Vagina (tissue), 2 donors: Measurements from ENCODE around the gene ACP7. TPM values are rescaled to one million over a fixed set of nuclear protein-coding genes. Genes with fewer than 3 reads are reported as not detected.

ENCODE experiments used
- DNase-seq, 2 donors: peaks; one replicate each; pipeline ENCODE4 v3.0.0-alpha.2; 2017; ENCODE audit errors: extremely low spot score in 2 of 2
- H3K27ac ChIP-seq: fragments of 200-600 bp; sonication (generic); one replicate; pipeline ENCODE4 v1.5.1; 2019
- H3K27me3 ChIP-seq: fragments of 200-600 bp; sonication (generic); one replicate; pipeline ENCODE4 v1.5.1; 2019
- H3K36me3 ChIP-seq, 2 donors: fragments of 200-600 bp; sonication (generic); one replicate each; pipeline ENCODE4 v1.5.1; 2017 to 2019
- H3K4me1 ChIP-seq: fragments of 200-600 bp; sonication (generic); one replicate; pipeline ENCODE4 v1.5.1; 2019
- H3K4me3 ChIP-seq, 2 donors: fragments of 200-600 bp; sonication (generic); 1 replicate in 1 of 2; 2 replicates in 1 of 2; pipeline ENCODE4 v1.5.1; 2016 to 2019
- H3K9me3 ChIP-seq: fragments of 200-600 bp; sonication (generic); one replicate; pipeline ENCODE4 v1.5.1; 2019
- POLR2A ChIP-seq, 2 donors: fragments of 450-650 bp; IDR thresholded peaks; one replicate each; pipeline ENCODE4 v1.6.1; 2017; ENCODE audit warnings: antibody characterized with exemption in 2 of 2, mild to moderate bottlenecking in 2 of 2, moderate library complexity in 2 of 2
- POLR2AphosphoS5 ChIP-seq, 2 donors: sonication (generic); formaldehyde crosslinking; IDR thresholded peaks; one replicate each; pipeline ENCODE4 v1.9.0; 2017; ENCODE audit warnings: antibody characterized with exemption in 2 of 2, mild to moderate bottlenecking in 2 of 2, low read depth in 1 of 2; ENCODE audit not compliant: insufficient read depth in 1 of 2
- intact Hi-C: fragments of 100-400 bp; cut with DNase I; formaldehyde crosslinking; loops from one replicate; pipeline ENCODE4 v1.15.1; 2023
- total RNA-seq: library from RNA; depleted of rRNA; stranded (reverse); fragments of >200 nt; gene quantifications from one replicate; pipeline ENCODE4 v1.2.3, GENCODE V29; 2016
- TF ChIP-seq, protein P1 (sequence below), 3 experiments: fragments of 450-650 bp in 2 of 3; fragments of 200-600 bp in 1 of 3; sonication (generic) in 1 of 3; IDR thresholded peaks; one replicate each; pipeline ENCODE4 v1.5.1; 2017 to 2019; ENCODE audit warnings: antibody characterized with exemption in 3 of 3, mild to moderate bottlenecking in 2 of 3, moderate library complexity in 2 of 3

The ACP7 gene
- total RNA-seq, 1 donor from 2014 or later: not detected

GRCh38 chr19:39130337-39131254 is 46.4 kb downstream of the ACP7 start:
- peaks cover 85% of the 10 kb centered on the region for H3K4me1 ChIP-seq
- no peak overlapping the region for H3K4me3 ChIP-seq
- H3K9me3 ChIP-seq: no peaks in the 10 kb centered on the region
- no peaks in the 10 kb centered on the region for H3K27me3 ChIP-seq
- DNase-seq: no peak
- peak overlapping the region; percentile 47 for H3K27ac ChIP-seq
- TF ChIP-seq, protein P1, sequence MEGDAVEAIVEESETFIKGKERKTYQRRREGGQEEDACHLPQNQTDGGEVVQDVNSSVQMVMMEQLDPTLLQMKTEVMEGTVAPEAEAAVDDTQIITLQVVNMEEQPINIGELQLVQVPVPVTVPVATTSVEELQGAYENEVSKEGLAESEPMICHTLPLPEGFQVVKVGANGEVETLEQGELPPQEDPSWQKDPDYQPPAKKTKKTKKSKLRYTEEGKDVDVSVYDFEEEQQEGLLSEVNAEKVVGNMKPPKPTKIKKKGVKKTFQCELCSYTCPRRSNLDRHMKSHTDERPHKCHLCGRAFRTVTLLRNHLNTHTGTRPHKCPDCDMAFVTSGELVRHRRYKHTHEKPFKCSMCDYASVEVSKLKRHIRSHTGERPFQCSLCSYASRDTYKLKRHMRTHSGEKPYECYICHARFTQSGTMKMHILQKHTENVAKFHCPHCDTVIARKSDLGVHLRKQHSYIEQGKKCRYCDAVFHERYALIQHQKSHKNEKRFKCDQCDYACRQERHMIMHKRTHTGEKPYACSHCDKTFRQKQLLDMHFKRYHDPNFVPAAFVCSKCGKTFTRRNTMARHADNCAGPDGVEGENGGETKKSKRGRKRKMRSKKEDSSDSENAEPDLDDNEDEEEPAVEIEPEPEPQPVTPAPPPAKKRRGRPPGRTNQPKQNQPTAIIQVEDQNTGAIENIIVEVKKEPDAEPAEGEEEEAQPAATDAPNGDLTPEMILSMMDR (IDR thresholded peaks at IDR 0.05): no peak
- TF ChIP-seq POLR2AphosphoS5 (IDR thresholded peaks at IDR 0.05; ENCODE audit: insufficient read depth in 1 of 2, low read depth in 1 of 2) (no peak), POLR2A (IDR thresholded peaks at IDR 0.05) (no peak)
- intact Hi-C loops: no loop called here
- no peaks in the 10 kb centered on the region for H3K36me3 ChIP-seq

DNA sequence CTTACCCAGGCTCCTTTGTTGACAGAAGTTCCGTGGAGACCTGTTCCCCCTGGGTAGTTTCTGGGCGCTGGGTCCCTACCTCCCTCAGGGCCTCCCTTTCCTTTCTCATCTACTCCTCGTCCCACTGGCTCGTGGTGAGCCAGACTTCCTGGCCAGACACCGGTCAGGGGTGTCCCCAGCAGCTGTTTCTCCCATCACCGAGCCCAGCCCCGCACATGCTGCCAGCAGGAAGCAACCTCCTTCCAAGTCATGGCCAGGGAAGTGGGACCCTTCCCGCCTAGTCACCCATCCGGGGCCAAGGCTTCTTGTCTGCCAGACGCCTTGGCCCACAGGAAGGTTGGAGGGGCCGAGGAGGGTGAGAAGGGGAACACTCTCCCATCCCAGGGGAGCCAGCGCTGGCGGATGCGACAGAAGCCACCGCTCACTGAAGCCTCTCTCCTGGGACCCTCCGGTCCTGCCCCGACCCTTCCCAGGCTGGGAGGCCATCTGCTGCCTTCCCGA is 47.1 kb downstream of the ACP7 start:
- H3K36me3 ChIP-seq: no peaks in the 10 kb centered on the region
- peak overlapping the region; percentile 47 for H3K27ac ChIP-seq
- TF ChIP-seq, protein P1 (IDR thresholded peaks at IDR 0.05): no peak
- TF ChIP-seq POLR2A (IDR thresholded peaks at IDR 0.05) (no peak), POLR2AphosphoS5 (IDR thresholded peaks at IDR 0.05; ENCODE audit: insufficient read depth in 1 of 2, low read depth in 1 of 2) (no peak)
- no peak for DNase-seq
- intact Hi-C loops: no loop called here
- no peak overlapping the region for H3K4me3 ChIP-seq
- H3K9me3 ChIP-seq: no peaks in the 10 kb centered on the region
- H3K4me1 ChIP-seq: peaks cover 86% of the 10 kb centered on the region
- no peaks in the 10 kb centered on the region for H3K27me3 ChIP-seq

DNA sequence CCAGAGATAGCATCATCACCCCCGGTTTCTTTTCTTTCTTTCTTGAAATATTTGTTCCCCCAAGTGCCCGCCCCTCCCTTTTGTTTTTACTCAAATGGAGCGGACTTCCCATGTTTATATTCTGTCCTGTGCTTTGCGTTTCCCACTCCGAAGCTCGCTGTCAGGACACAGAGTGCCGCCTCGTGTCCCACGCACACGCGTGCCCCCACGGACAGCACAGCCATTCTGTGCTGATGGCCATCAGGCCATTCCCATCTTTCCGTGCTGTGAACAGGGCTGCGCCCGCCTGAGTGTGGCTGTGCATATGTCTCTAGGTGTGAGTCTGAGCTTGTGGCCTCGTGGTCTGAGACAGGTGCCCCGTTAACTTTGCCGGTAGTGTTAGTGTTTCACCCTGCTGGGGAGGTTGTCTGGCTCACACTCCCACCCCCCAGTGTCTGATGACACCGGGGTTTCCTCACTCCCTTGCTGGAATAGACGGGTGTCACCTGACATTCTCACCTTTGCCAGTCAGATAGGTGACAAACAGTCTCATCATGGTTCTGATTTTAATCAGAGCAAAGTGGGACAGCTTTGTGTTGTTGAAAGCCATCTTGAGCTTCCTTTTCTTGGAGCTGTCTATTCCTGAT is 48.3 kb downstream of the ACP7 start:
- Histone ChIP-seq H3K4me1 (peaks cover 84% of the 10 kb centered on the region), H3K4me3 (no peak overlapping the region), H3K27ac (no peak overlapping the region), H3K9me3 (no peaks in the 10 kb centered on the region), H3K36me3 (no peaks in the 10 kb centered on the region), H3K27me3 (no peaks in the 10 kb centered on the region)
- no peak for DNase-seq
- TF ChIP-seq, protein P1 (IDR thresholded peaks at IDR 0.05): no peak
- TF ChIP-seq POLR2A (IDR thresholded peaks at IDR 0.05) (no peak), POLR2AphosphoS5 (IDR thresholded peaks at IDR 0.05; ENCODE audit: insufficient read depth in 1 of 2, low read depth in 1 of 2) (no peak)
- intact Hi-C loops: no loop called here

DNA sequence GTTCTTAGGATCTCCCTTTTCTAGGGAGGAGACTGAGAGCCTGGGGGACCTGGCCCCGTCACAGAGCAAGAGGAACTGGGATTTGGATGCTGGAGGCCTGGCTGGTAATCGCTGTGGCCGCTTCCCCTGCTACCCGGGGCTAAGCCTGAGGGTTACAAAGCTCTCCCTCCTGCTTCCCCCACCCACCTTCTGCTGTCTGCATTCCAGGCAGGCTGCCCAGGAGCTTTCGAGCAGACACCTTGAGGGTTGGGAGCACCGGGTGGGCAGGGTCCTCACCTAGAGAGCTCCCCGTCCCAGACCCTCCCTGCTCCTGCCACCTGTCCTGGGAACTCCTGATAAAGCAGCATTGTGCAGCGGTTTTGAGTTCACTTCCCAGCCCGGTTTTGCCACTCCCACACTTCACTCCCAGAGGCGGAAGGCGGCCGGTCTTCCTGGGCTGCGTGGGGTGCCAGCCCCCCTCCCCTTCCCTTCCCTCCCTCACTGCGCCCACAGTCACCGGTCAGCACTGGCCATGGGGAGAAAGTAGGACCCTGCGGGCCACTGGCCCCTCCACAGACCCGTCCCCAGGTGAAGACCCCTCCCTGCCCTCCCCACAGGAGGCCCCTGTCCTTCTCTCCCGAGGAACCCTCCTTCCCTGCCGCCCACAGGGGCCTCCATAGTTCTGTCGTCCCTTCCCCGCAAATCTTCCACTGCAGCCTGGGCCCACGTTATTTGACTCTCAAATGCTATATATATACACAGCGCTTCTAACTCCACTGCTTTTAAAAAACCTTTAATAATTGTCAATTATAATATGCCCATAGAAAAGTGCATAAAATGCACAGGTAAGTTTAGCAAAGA is 49.5 kb downstream of the ACP7 start:
- no peak for DNase-seq
- Histone ChIP-seq H3K27me3 (no peaks in the 10 kb centered on the region), H3K27ac (no peak overlapping the region), H3K4me1 (peaks cover 76% of the 10 kb centered on the region), H3K36me3 (no peaks in the 10 kb centered on the region), H3K4me3 (no peak overlapping the region), H3K9me3 (no peaks in the 10 kb centered on the region)
- intact Hi-C loops: no loop called here
- no peak for TF ChIP-seq POLR2A (IDR thresholded peaks at IDR 0.05)
- TF ChIP-seq, protein P1 (IDR thresholded peaks at IDR 0.05): no peak
- no peak for TF ChIP-seq POLR2AphosphoS5 (IDR thresholded peaks at IDR 0.05; ENCODE audit: insufficient read depth in 1 of 2, low read depth in 1 of 2)
